Lower leg skin (tissue), 4 donors: ENCODE measurements around the gene SCN1A. TPM values are rescaled to one million over a fixed set of nuclear protein-coding genes. Genes with fewer than 3 reads are reported as not detected.

Experiments
- DNase-seq, 2 donors: peaks; one replicate each; pipeline ENCODE4 v3.0.0-alpha.2; 2019; ENCODE audit warnings: low spot score in 2 of 2
- H3K4me3 ChIP-seq: fragments of 200-600 bp; sonication (generic); 2 replicates; pipeline ENCODE4 v1.5.1; 2017; ENCODE audit warnings: mild to moderate bottlenecking, low read depth; ENCODE audit not compliant: poor library complexity, severe bottlenecking
- CTCF ChIP-seq, 3 donors: fragments of 450-650 bp; IDR thresholded peaks; one replicate each; pipeline ENCODE4 v1.5.1; 2016; ENCODE audit warnings: antibody characterized with exemption in 3 of 3, mild to moderate bottlenecking in 3 of 3, moderate library complexity in 2 of 3
- POLR2A ChIP-seq, 2 donors: fragments of 450-650 bp; IDR thresholded peaks; one replicate each; pipeline ENCODE4 v1.6.1; 2016 to 2017; ENCODE audit warnings: antibody characterized with exemption in 2 of 2, mild to moderate bottlenecking in 1 of 2, moderate library complexity in 1 of 2
- WGBS, 2 donors: methylation state at CpG; one replicate each; pipeline ENCODE4 v1.1.5; 2018; 5-methylcytosine and 5-hydroxymethylcytosine counted together
- intact Hi-C: fragments of 100-400 bp; cut with DNase I; formaldehyde crosslinking; loops from one replicate; pipeline ENCODE4 v1.15.0; 2023; ENCODE audit warnings: low total_unique reads
- total RNA-seq, 4 donors: library from RNA; depleted of rRNA; stranded (reverse); fragments of >200 nt; gene quantifications; one replicate each; pipeline ENCODE4 v1.1.0, GENCODE V29; 2016

Gene SCN1A
- total RNA-seq, 4 donors from 2014 or later, result 0.04 TPM; not detected in 3

DNA sequence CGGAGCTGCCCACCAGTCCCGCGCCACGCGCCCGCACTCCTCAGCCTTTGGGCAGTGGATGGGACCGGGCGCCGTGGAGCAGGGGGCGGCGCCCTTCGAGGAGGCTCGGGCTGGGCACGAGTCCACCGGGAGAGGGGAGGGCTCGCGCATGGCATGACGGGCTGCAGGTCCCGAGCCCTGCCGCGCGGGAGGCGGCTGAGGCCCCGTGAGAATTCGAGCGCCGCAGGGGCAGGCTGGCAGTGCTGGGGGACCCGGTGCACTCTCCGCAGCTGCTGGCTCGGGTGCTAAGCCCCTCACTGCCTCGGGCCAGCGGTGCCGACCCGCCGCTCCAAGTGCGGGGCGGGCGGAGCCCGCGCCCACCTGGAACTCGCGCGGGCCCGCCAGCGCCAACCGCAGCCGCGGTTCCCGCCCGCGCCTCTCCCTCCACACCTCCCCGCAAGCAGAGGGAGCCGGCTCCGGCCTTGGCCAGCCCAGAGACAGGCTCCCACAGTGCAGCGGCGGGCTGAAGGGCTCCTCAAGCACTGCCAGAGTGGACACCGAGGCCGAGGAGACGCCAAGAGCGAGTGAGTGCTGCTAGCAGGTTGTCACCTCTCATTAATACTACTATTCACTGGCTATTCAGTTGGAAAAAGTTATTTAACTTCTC is 170.7 kb downstream of the SCN1A start:
- H3K4me3 ChIP-seq, result no peak overlapping the region
- intact Hi-C loops, result loop anchor here (10.0 kb wide), 1 partner anchor 168 kb away; the partner anchor contains the start of gene SCN1A
- no peak for TF ChIP-seq CTCF (IDR thresholded peaks at IDR 0.05)
- TF ChIP-seq POLR2A (IDR thresholded peaks at IDR 0.05), result no peak
- DNase-seq, result no peak
- WGBS, 2 donors, result 91 to 96% methylated on average over 49 to 60 of the region's 60 CpGs

GRCh38 chr2:165953655-165954606 is 173.9 kb downstream of the SCN1A start, which contains the start of gene TTC21B:
Gene TTC21B (minus strand): TSS chr2:165953776. CDS start chr2:165953705, 71 bp downstream.
- peak within 1 kb of the TSS; percentile 49 for H3K4me3 ChIP-seq
- no peak for TF ChIP-seq POLR2A (IDR thresholded peaks at IDR 0.05)
- no peak for TF ChIP-seq CTCF (IDR thresholded peaks at IDR 0.05)
- intact Hi-C loops, result loop anchor here (10.0 kb wide), 1 partner anchor 171 kb away; the partner anchor contains the start of gene SCN1A
- peak; percentile 93 to 99 for DNase-seq
- WGBS, 2 donors, result 0% methylated on average over 38 to 46 of the region's 55 CpGs

GRCh38 chr2:165953306-165953654 is 174.5 kb downstream of the SCN1A start:
- H3K4me3 ChIP-seq, result peak overlapping the region; percentile 49
- 0 to 2% methylated on average over 13 to 19 of the region's 24 CpGs for WGBS, 2 donors
- intact Hi-C loops, result loop anchor here (10.0 kb wide), 1 partner anchor 172 kb away; the partner anchor contains the start of gene SCN1A
- no peak for DNase-seq
- TF ChIP-seq CTCF (IDR thresholded peaks at IDR 0.05), result no peak
- no peak for TF ChIP-seq POLR2A (IDR thresholded peaks at IDR 0.05)

- H3K4me3 ChIP-seq, result peak overlapping the region; percentile 49
- no peak for DNase-seq
- 14 to 15% methylated on average over 4 of the region's 4 CpGs for WGBS, 2 donors
Measured at GRCh38 chr2:165952741-165953211, 175.0 kb downstream of the SCN1A start.

More at GRCh38 chr2:165952741-165953211, 175.0 kb downstream of the SCN1A start:
- TF ChIP-seq POLR2A (IDR thresholded peaks at IDR 0.05) (no peak), CTCF (IDR thresholded peaks at IDR 0.05) (no peak)
- intact Hi-C loops, result loop anchor here (10.0 kb wide), 1 partner anchor 172 kb away; the partner anchor contains the start of gene SCN1A
